Esophagus squamous epithelium (tissue), 4 donors: ENCODE measurements around the gene NKIRAS1.

ENCODE experiments used
- CTCF ChIP-seq, 6 experiments: fragments of 450-650 bp in 4 of 6; fragments of 200-600 bp in 2 of 6; sonication (generic) in 2 of 6; IDR thresholded peaks; one replicate each; pipeline ENCODE4 v1.5.1; 2016 to 2019; ENCODE audit warnings: antibody characterized with exemption in 6 of 6, mild to moderate bottlenecking in 4 of 6, moderate library complexity in 4 of 6
- POLR2A ChIP-seq, 4 donors: fragments of 450-650 bp; IDR thresholded peaks; one replicate each; pipeline ENCODE4 v1.6.1; 2017; ENCODE audit warnings: antibody characterized with exemption in 4 of 4, mild to moderate bottlenecking in 4 of 4, moderate library complexity in 3 of 4

DNA sequence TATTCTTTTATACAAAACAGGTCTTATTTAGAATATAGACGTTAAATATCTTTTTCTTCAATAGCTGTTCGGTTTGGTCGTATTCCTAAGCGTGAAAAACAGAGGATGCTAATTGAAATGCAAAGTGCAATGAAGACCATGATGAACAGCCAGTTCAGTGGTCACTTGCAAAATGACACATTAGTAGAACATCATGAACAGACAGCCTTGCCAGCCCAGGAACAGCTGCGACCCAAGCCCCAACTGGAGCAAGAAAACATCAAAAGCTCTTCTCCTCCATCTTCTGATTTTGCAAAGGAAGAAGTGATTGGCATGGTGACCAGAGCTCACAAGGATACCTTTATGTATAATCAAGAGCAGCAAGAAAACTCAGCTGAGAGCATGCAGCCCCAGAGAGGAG lies 45.1 kb upstream of the NKIRAS1 start:
- TF ChIP-seq CTCF (IDR thresholded peaks at IDR 0.05), result no peak
- TF ChIP-seq POLR2A (IDR thresholded peaks at IDR 0.05), result no peak
